Measurements from ENCODE around the gene IBTK.
"Not testable (repeated sequence)": the region's sequence is repeated elsewhere in the genome, so short reads cannot be mapped to it uniquely, and the experiment has no call there.

Gene IBTK, protein sequence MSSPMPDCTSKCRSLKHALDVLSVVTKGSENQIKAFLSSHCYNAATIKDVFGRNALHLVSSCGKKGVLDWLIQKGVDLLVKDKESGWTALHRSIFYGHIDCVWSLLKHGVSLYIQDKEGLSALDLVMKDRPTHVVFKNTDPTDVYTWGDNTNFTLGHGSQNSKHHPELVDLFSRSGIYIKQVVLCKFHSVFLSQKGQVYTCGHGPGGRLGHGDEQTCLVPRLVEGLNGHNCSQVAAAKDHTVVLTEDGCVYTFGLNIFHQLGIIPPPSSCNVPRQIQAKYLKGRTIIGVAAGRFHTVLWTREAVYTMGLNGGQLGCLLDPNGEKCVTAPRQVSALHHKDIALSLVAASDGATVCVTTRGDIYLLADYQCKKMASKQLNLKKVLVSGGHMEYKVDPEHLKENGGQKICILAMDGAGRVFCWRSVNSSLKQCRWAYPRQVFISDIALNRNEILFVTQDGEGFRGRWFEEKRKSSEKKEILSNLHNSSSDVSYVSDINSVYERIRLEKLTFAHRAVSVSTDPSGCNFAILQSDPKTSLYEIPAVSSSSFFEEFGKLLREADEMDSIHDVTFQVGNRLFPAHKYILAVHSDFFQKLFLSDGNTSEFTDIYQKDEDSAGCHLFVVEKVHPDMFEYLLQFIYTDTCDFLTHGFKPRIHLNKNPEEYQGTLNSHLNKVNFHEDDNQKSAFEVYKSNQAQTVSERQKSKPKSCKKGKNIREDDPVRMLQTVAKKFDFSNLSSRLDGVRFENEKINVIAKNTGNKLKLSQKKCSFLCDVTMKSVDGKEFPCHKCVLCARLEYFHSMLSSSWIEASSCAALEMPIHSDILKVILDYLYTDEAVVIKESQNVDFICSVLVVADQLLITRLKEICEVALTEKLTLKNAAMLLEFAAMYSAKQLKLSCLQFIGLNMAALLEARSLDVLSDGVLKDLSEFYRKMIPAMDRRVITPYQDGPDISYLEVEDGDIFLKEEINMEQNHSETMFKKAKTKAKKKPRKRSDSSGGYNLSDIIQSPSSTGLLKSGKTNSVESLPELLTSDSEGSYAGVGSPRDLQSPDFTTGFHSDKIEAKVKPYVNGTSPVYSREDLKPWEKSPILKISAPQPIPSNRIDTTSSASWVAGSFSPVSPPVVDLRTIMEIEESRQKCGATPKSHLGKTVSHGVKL (N-terminal part only)

DNA sequence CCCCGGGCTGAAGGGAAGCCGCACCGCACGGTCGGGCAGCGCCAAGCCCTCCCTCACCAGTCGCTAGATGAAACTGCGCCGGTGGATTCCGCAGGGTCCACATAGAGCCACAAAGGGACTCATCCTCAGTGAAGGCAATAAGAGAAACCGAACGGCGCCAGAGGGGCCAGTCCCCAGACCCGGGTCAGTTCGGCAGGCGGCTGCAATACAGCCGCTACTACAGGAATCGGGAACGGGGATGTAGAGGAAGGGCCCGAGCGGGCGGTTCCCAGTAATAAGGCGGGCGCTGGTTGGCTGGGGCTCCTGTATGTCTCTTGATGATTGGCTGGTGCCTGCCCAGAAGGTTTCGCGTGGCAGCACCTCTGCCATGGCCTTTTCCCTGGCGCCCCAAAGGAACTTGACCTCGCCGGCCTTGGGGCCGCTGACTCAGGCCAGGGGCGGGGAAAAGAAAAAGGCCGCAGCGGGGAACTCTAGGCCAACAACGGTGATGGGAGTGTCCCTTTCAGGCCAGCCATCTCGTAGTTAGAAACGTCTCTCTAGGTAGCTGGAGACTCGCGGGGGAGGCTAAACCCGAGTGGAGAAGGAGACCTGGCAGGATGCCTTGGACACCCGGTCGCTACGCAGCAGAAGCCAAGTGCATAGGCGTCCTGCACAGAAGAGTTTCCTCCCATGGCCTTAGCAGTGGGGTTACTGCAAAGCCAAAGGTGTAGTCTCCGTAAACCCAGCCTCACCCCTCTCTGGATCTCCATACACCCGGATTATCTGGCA, at the start of gene IBTK:
Gene IBTK (minus strand): TSS at position 240 of the 768 bp plus-strand sequence. CDS start 7,258 bp downstream, outside the sequence.
- TF ChIP-seq, protein P1, sequence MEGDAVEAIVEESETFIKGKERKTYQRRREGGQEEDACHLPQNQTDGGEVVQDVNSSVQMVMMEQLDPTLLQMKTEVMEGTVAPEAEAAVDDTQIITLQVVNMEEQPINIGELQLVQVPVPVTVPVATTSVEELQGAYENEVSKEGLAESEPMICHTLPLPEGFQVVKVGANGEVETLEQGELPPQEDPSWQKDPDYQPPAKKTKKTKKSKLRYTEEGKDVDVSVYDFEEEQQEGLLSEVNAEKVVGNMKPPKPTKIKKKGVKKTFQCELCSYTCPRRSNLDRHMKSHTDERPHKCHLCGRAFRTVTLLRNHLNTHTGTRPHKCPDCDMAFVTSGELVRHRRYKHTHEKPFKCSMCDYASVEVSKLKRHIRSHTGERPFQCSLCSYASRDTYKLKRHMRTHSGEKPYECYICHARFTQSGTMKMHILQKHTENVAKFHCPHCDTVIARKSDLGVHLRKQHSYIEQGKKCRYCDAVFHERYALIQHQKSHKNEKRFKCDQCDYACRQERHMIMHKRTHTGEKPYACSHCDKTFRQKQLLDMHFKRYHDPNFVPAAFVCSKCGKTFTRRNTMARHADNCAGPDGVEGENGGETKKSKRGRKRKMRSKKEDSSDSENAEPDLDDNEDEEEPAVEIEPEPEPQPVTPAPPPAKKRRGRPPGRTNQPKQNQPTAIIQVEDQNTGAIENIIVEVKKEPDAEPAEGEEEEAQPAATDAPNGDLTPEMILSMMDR (IDR thresholded peaks at IDR 0.05; ENCODE audit: control insufficient read depth, insufficient read depth, low read depth, low read length, missing control alignments): no peak
- DNase-seq (ENCODE audit: low read depth): peak; percentile 69
- H3K4me3 ChIP-seq (ENCODE audit: control insufficient read depth, low read depth, low read length): peak within 1 kb of the TSS; percentile 79

DNA sequence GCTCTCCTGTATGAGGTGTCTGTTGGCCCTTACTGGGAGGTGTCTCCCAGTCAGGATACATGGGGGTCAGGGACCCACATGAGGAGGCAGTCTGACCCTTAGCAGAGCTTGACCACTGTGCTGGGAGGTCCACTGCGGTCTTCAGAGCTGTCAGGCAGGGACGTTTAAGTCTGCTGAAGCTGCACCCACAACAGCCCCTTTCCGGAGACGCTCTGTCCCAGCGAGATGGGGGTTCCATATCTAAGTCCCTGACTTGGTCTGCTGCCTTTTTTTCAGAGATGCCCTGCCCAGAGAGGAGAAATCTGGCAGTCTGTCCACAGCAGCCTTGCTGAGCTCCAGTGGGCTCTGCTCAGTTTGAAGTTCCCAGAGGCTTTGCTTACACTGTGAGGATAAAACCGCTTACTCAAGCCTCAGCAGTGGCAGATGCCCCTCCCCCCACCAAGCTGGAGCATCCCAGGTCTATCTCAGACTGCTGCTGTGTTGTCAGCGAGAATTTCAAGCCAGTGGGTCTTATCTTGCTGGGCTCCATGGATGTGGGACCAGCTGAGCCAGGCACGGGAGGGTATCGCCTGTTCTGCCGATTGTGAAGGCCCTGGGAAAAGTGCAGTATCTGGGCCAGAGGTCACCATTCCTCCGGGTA, 36.3 kb upstream of the IBTK start:
- no peak for DNase-seq (ENCODE audit: low read depth)
- TF ChIP-seq, protein P1 (IDR thresholded peaks at IDR 0.05; ENCODE audit: control insufficient read depth, insufficient read depth, low read depth, low read length, missing control alignments): no peak
- no peak overlapping the region for H3K4me3 ChIP-seq (ENCODE audit: control insufficient read depth, low read depth, low read length)

DNA sequence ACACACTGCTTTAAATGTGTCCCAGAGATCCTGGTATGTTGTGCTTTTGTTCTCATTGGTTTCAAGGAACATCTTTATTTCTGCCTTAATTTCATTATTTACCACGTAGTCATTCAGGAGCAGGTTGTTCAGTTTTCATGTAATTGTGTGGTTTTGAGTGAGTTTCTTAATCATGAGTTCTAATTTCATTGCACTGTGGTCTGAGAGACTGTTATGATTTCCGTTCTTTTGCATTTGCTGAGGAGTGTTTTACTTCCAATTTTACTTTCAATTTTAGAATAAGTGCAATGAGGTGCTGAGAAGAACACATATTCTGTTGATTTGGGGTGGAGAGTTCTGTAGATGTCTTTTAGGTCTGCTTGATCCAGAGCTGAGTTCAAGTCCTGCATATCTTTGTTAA, 34.0 kb upstream of the IBTK start:
- not testable (repeated sequence) for DNase-seq (ENCODE audit: low read depth); H3K4me3 ChIP-seq (ENCODE audit: control insufficient read depth, low read depth, low read length)

DNA sequence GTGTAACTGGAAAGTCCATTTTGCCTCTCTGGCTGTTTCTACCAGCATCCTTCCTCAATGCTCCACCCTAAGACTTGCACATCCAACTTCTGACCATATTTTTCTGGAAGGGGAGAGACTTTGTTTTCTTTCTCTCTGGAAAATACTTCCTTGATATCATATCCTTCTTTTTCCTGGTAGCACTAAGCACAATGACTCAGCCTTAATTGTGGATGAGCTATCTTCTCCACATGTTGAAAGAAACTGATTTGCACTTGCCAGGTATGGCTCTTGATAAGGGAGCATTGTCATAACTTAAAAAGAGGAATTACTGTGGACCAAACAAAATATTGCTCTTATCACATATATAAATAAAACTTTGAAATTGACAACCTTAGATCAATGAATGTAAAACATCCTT, 30.1 kb upstream of the IBTK start:
- TF ChIP-seq, protein P1 (IDR thresholded peaks at IDR 0.05; ENCODE audit: control insufficient read depth, insufficient read depth, low read depth, low read length, missing control alignments): no peak

DNA sequence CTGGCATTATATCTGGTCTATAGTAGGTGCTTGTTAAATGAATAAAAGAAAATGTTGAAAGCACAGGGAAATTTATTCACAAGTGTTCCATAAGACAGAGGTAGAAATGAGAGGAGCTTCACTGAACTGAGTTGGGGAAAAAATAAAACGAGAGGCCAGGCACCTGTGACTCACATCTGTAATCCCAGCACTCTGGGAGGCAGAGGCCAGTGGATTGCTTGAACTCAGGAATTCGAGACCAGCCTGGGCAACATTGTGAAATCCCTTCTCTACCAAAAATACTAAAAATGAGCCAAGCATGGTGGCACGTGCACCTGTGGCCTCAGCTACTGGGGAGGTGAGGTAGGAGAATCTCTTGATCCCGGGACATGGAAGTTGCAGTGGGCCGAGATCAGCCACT, 28.1 kb upstream of the IBTK start:
- TF ChIP-seq, protein P1 (IDR thresholded peaks at IDR 0.05; ENCODE audit: control insufficient read depth, insufficient read depth, low read depth, low read length, missing control alignments): no peak

More for the DNA sequence above, 30.1 kb upstream of the IBTK start:
- DNase-seq (ENCODE audit: low read depth): no peak
- H3K4me3 ChIP-seq (ENCODE audit: control insufficient read depth, low read depth, low read length): no peak overlapping the region

DNA sequence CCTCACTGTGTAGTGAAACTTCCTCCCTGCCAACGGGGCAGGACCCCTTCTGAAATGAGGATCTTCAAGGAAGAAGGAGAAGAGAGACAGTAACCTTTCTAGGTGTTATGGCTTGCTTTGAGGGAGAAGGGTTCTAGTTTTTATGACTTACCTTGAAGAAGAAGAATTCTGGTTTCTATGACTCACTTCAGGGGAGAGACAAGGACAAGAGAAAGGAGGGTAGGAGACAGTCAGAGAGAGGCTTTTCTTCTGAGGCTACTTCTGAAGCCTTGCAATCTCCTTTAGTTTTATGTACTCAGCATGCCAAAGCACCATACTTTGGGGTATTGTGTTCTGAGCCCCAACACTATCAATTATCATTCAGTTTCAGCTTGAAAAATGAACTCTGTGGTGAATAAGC, 25.8 kb upstream of the IBTK start:
- no peak overlapping the region for H3K4me3 ChIP-seq (ENCODE audit: control insufficient read depth, low read depth, low read length)
- TF ChIP-seq, protein P1 (IDR thresholded peaks at IDR 0.05; ENCODE audit: control insufficient read depth, insufficient read depth, low read depth, low read length, missing control alignments): no peak
- no peak for DNase-seq (ENCODE audit: low read depth)

More for the DNA sequence above, 28.1 kb upstream of the IBTK start:
- no peak overlapping the region for H3K4me3 ChIP-seq (ENCODE audit: control insufficient read depth, low read depth, low read length)
- DNase-seq (ENCODE audit: low read depth): no peak

All from AG09309 (cell line).